Choroid plexus epithelial cell (primary cell): Measurements from ENCODE around the gene CALCR.

Experiments
- DNase-seq: peaks from one replicate; pipeline ENCODE4 v3.0.0-alpha.2; 2010; ENCODE audit warnings: low read depth
- H3K4me3 ChIP-seq: 2 replicates; pipeline ENCODE4 v1.5.1; 2011; ENCODE audit warnings: low read depth, mild to moderate bottlenecking, control low read depth, low read length, moderate library complexity
- CTCF ChIP-seq: conservative IDR thresholded peaks from 2 replicates; pipeline ENCODE4 v1.5.1; 2011; ENCODE audit warnings: low read depth, mild to moderate bottlenecking, control low read depth, inconsistent platforms, low read length, moderate library complexity

The CALCR gene

DNA sequence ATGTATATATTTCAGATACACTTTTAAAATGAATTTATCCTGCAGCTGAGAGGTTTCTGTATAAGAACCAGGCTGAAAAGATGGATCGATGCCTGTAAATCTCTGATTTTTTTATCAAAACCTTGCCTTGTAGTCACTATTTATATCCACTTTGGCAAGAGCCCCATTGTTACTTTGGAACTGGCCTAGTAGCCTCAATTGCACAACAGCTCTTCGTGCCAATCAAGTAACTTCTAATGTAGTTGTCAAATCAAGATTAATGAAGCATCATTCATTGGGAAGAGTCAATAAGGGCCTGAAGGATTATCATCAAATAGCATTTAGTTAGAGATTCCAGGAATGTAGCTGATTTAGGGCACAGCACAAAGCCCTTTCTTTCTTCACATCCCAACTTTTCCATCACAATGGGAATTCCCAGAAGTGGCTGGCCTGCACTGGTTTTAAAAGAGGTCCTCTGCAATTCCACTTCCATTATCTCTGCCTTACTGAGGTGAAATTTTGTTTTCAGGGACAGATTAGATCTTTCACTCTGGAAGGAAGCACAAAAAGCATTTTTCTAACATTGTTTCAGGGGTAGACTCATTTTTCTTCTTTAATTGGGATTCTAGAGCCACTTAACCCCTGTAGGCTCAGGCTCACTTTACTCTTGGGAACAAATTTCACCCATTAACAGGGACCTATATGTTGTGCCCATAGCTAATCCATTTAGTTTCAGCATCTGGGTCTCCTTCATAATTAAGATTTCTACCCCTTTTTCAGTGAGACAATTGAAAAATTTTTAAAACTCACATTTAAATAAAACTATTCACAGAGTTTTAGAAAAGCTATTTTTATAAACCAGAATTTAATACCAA lies 97.8 kb downstream of the CALCR start:
- no peak for TF ChIP-seq CTCF
- H3K4me3 ChIP-seq, result no peak overlapping the region
- DNase-seq, result no peak

DNA sequence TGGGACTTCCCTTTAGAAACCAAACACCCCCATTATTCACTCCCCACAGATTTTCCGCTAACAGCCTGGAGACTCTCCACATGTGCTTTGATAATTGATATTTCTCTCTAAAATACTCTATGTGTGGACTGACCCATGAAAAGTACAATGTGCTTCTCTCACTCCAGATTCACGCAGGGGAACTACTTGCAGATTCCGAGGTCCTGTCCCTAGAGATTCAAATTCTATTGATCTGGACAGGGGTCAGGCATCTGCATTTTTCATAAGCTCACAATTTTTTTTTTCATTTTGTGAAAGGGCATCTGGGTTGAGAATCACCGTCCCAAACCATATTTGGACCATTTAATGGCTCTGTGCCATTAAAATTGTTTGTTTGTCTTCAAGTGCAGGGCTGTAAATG lies 98.7 kb downstream of the CALCR start:
- no peak for TF ChIP-seq CTCF
- DNase-seq, result no peak
- no peak overlapping the region for H3K4me3 ChIP-seq

DNA sequence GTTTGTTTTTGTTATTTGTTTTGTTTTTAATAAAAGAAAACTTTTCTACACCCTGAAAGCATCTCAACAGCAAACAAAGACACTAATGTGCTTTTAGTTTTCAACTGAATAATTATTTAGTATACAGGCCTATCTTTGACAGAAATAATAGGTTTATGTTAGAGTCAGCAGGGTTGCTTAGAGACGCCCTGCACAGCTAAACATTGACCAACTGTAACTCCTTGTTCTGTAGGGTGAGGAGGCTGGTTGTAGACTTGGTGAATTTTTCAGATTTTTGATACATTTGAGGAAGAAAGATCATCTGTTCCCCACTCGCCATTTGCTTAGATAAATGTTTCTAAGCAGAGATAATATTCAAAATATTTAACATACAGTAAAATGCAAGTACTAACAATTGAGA lies 103.1 kb downstream of the CALCR start:
- no peak for TF ChIP-seq CTCF

GRCh38 chr7:93463764-93464163 lies 110.8 kb downstream of the CALCR start:
- no peak for DNase-seq
- no peak overlapping the region for H3K4me3 ChIP-seq
- TF ChIP-seq CTCF, result no peak

More for the DNA sequence above, 103.1 kb downstream of the CALCR start:
- no peak overlapping the region for H3K4me3 ChIP-seq
- DNase-seq, result no peak

DNA sequence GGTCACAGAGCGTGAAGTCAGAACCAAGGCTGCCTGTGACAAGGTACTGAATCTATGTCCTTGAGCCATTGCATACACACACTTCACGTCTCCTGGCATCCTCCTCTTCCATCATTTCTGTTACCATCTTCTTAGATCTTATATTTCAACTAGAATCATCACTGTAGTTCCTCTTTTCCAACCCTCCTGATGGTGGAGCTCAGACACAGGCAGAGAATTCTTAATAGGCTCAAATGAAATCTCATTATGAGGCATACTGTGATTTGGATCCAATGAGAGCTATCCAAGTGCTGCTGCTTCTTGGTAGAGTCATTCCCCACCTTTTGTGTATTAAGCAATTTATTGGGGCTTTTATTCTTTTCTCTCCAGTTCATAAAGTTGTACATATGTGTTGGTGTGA lies 113.2 kb downstream of the CALCR start:
- TF ChIP-seq CTCF, result no peak
- DNase-seq, result peak; percentile 7
- no peak overlapping the region for H3K4me3 ChIP-seq

- no peak for DNase-seq
- no peak for TF ChIP-seq CTCF
- no peak overlapping the region for H3K4me3 ChIP-seq
Observed at GRCh38 chr7:93453262-93453661, 121.3 kb downstream of the CALCR start.

GRCh38 chr7:93448176-93448575 lies 126.3 kb downstream of the CALCR start:
- no peak for DNase-seq
- H3K4me3 ChIP-seq, result no peak overlapping the region
- no peak for TF ChIP-seq CTCF
